HG03442 (cell line): ENCODE measurements around the gene ZNF544.
"Not testable (repeated sequence)": the region's sequence is repeated elsewhere in the genome, so short reads cannot be mapped to it uniquely, and the experiment has no call there.

Experiments
- ATAC-seq: cut with Tn5 transposase; IDR thresholded peaks from one replicate; pipeline ENCODE4 v1.9.1; 2021; ENCODE audit warnings: mild to moderate bottlenecking, moderate library complexity; ENCODE audit not compliant: unreplicated experiment

Gene ZNF544

GRCh38 chr19:58304748-58305064 lies 76.0 kb downstream of the ZNF544 start:
- no peak for ATAC-seq

- ATAC-seq: peak; percentile 92
These were observed 76.6 kb downstream of the ZNF544 start, which contains the start of gene ERVK3-1 for GRCh38 chr19:58305065-58305931. Gene ERVK3-1 (plus strand): TSS chr19:58305377. CDS start chr19:58312169, 6,792 bp downstream.

GRCh38 chr19:58305932-58306323 lies 77.2 kb downstream of the ZNF544 start:
- ATAC-seq: no peak

- ATAC-seq: no peak
These were observed 79.0 kb downstream of the ZNF544 start for GRCh38 chr19:58307736-58308135.

- ATAC-seq: not testable (repeated sequence)
These were observed 82.0 kb downstream of the ZNF544 start for GRCh38 chr19:58310685-58311084.

- ATAC-seq: no peak
These were observed 82.7 kb downstream of the ZNF544 start for GRCh38 chr19:58311345-58311865.
